Thoracic aorta (tissue), 2 donors: ENCODE results near the gene HTR4. TPM values are rescaled to one million over a fixed set of nuclear protein-coding genes. Genes with fewer than 3 reads are reported as not detected.
A peak's percentile ranks its signal among the peaks of the same experiment; 100 is the strongest.

Experiments used
- ATAC-seq: fragments of 150-250 bp; one replicate; pipeline ENCODE4 v1.8.0; 2017; ENCODE audit warnings: low read depth; ENCODE audit not compliant: insufficient number of reproducible peaks, low FRiP score
- DNase-seq: peaks from one replicate; pipeline ENCODE4 v3.0.0-alpha.2; 2020; ENCODE audit warnings: low spot score
- H3K27ac ChIP-seq, 2 donors: fragments of 200-600 bp; sonication (generic); 1 replicate in 1 of 2; 2 replicates in 1 of 2; pipeline ENCODE4 v1.5.1; 2016; ENCODE audit warnings: mild to moderate bottlenecking in 2 of 2, moderate library complexity in 2 of 2
- H3K27me3 ChIP-seq: fragments of 200-600 bp; sonication (generic); replicated peaks from 2 replicates; pipeline ENCODE4 v1.6.0; 2016; ENCODE audit warnings: mild to moderate bottlenecking; ENCODE audit not compliant: insufficient read depth
- H3K36me3 ChIP-seq: fragments of 200-600 bp; sonication (generic); one replicate; pipeline ENCODE4 v1.5.1; 2016
- H3K4me1 ChIP-seq, 2 donors: fragments of 200-600 bp; sonication (generic); 1 replicate in 1 of 2; 2 replicates in 1 of 2; pipeline versions ENCODE4 v1.5.1 to v1.6.0; 2016; ENCODE audit warnings: low read depth in 2 of 2, mild to moderate bottlenecking in 1 of 2; ENCODE audit not compliant: control insufficient read depth in 1 of 2
- H3K4me3 ChIP-seq: fragments of 200-600 bp; sonication (generic); 2 replicates; pipeline ENCODE4 v1.5.1; 2016; ENCODE audit warnings: mild to moderate bottlenecking
- H3K9me3 ChIP-seq: fragments of 200-600 bp; sonication (generic); 2 replicates; pipeline ENCODE4 v1.5.1; 2016
- CTCF ChIP-seq: fragments of 200-600 bp; sonication (generic); IDR thresholded peaks from one replicate; pipeline ENCODE4 v1.5.1; 2019; ENCODE audit warnings: antibody characterized with exemption
- total RNA-seq, 2 donors: library from RNA; depleted of rRNA; stranded (reverse); fragments of >200 nt; gene quantifications; one replicate each; pipeline versions ENCODE4 v1.1.0 to v1.2.3, GENCODE V29; 2016

HTR4 gene
- total RNA-seq, 2 donors from 2014 or later: 3.9 to 7.8 TPM

GRCh38 chr5:148454576-148454975 lies 199.8 kb downstream of the HTR4 start:
- Histone ChIP-seq H3K27me3 (no peaks in the 10 kb centered on the region), H3K9me3 (no peaks in the 10 kb centered on the region), H3K4me3 (no peak overlapping the region), H3K4me1 (no peaks in the 10 kb centered on the region), H3K36me3 (no peaks in the 10 kb centered on the region), H3K27ac (no peak overlapping the region)
- ATAC-seq (no peak), DNase-seq (no peak)
- no peak for TF ChIP-seq CTCF

GRCh38 chr5:148452499-148453193 lies 201.7 kb downstream of the HTR4 start:
- DNase-seq: no peak
- ATAC-seq: no peak

GRCh38 chr5:148446611-148447010 lies 207.7 kb downstream of the HTR4 start:
- Histone ChIP-seq H3K4me3 (no peak overlapping the region), H3K9me3 (no peaks in the 10 kb centered on the region), H3K27ac (no peak overlapping the region), H3K4me1 (no peaks in the 10 kb centered on the region), H3K36me3 (peaks cover 11% of the 10 kb centered on the region), H3K27me3 (no peaks in the 10 kb centered on the region)
- no peak for DNase-seq
- no peak for ATAC-seq
- no peak for TF ChIP-seq CTCF

More at GRCh38 chr5:148452499-148453193, 201.7 kb downstream of the HTR4 start:
- H3K9me3 ChIP-seq: no peaks in the 10 kb centered on the region
- TF ChIP-seq CTCF: no peak
- no peak overlapping the region for H3K27ac ChIP-seq
- no peaks in the 10 kb centered on the region for H3K36me3 ChIP-seq
- no peak overlapping the region for H3K4me3 ChIP-seq
- no peaks in the 10 kb centered on the region for H3K27me3 ChIP-seq
- H3K4me1 ChIP-seq: no peaks in the 10 kb centered on the region

GRCh38 chr5:148445578-148445977 lies 208.7 kb downstream of the HTR4 start:
- no peaks in the 10 kb centered on the region for H3K4me1 ChIP-seq
- no peak for ATAC-seq
- H3K4me3 ChIP-seq: no peak overlapping the region
- peaks cover 18% of the 10 kb centered on the region for H3K36me3 ChIP-seq
- no peaks in the 10 kb centered on the region for H3K27me3 ChIP-seq
- no peak for TF ChIP-seq CTCF
- H3K27ac ChIP-seq: no peak overlapping the region
- no peaks in the 10 kb centered on the region for H3K9me3 ChIP-seq
- DNase-seq: no peak

GRCh38 chr5:148443998-148444397 lies 210.3 kb downstream of the HTR4 start:
- DNase-seq (no peak), ATAC-seq (peak; percentile 88)
- no peaks in the 10 kb centered on the region for H3K27me3 ChIP-seq
- peaks cover 22% of the 10 kb centered on the region for H3K36me3 ChIP-seq
- no peaks in the 10 kb centered on the region for H3K4me1 ChIP-seq
- peak; percentile 73 for TF ChIP-seq CTCF
- no peak overlapping the region for H3K27ac ChIP-seq
- H3K9me3 ChIP-seq: no peaks in the 10 kb centered on the region
- no peak overlapping the region for H3K4me3 ChIP-seq
